Measurements from ENCODE around the gene LRRC66.

GRCh38 chr4:52005604-52006273, 14.4 kb downstream of the LRRC66 start:
- TF ChIP-seq CTCF (optimal IDR thresholded peaks at IDR 0.05 in 1 of 3, IDR thresholded peaks at IDR 0.05 in 1 of 3, conservative IDR thresholded peaks at IDR 0.05 in 1 of 3; ENCODE audit: extremely low read depth in 1 of 3, insufficient read depth in 2 of 3, low read length in 3 of 3) (no peak), EZH2 (IDR thresholded peaks at IDR 0.05; ENCODE audit: low read length) (no peak)

Data from keratinocyte (primary cell).